Uterus (tissue), 4 donors: ENCODE results near the gene CCL17. TPM values are rescaled to one million over a fixed set of nuclear protein-coding genes. Genes with fewer than 3 reads are reported as not detected.

ENCODE experiments used
- DNase-seq, 2 donors: peaks; one replicate each; pipeline ENCODE4 v3.0.0-alpha.2; 2019 to 2020
- H3K27ac ChIP-seq, 2 donors: fragments of 200-600 bp; sonication (generic); 1 replicate in 1 of 2; 2 replicates in 1 of 2; pipeline ENCODE4 v1.5.1; 2016 to 2018
- H3K27me3 ChIP-seq, 2 donors: fragments of 200-600 bp; sonication (generic); one replicate each; pipeline ENCODE4 v1.5.1; 2018 to 2019; ENCODE audit warnings: control low read depth in 1 of 2
- H3K36me3 ChIP-seq, 2 donors: fragments of 200-600 bp; sonication (generic); one replicate each; pipeline ENCODE4 v1.5.1; 2019; ENCODE audit warnings: control low read depth in 1 of 2
- H3K4me1 ChIP-seq, 2 donors: fragments of 200-600 bp; sonication (generic); one replicate each; pipeline ENCODE4 v1.5.1; 2018 to 2019; ENCODE audit warnings: control low read depth in 1 of 2
- H3K4me3 ChIP-seq, 2 donors: fragments of 200-600 bp; sonication (generic); 1 replicate in 1 of 2; 2 replicates in 1 of 2; pipeline ENCODE4 v1.5.1; 2018 to 2019; ENCODE audit warnings: mild to moderate bottlenecking in 1 of 2
- H3K9me3 ChIP-seq, 2 donors: fragments of 200-600 bp; sonication (generic); one replicate each; pipeline ENCODE4 v1.5.1; 2019; ENCODE audit warnings: control low read depth in 1 of 2
- CTCF ChIP-seq, 4 experiments: fragments of 200-600 bp in 2 of 4; fragments of 450-650 bp in 2 of 4; sonication (generic) in 2 of 4; IDR thresholded peaks; one replicate each; pipeline ENCODE4 v1.5.1; 2016 to 2019; ENCODE audit warnings: antibody characterized with exemption in 4 of 4, mild to moderate bottlenecking in 2 of 4, moderate library complexity in 1 of 4
- POLR2A ChIP-seq, 2 donors: fragments of 450-650 bp; IDR thresholded peaks; one replicate each; pipeline ENCODE4 v1.6.1; 2016; ENCODE audit warnings: antibody characterized with exemption in 2 of 2, mild to moderate bottlenecking in 1 of 2, moderate library complexity in 1 of 2
- intact Hi-C: fragments of 100-400 bp; cut with DNase I; formaldehyde crosslinking; loops from one replicate; pipeline ENCODE4 v1.15.1; 2023; ENCODE audit warnings: low total_unique reads
- total RNA-seq, 4 donors: library from RNA; depleted of rRNA in 3 of 4; stranded (reverse); fragments of >200 nt in 3 of 4; gene quantifications; one replicate each; pipeline versions ENCODE4 v1.1.0 to v1.2.4, GENCODE V29; 2014 to 2023
- donor health status: DM: yes; HTN: yes; CAD: no.

The CCL17 gene
- total RNA-seq, 4 donors from 2014 or later, result not detected

GRCh38 chr16:57358527-57359095 lies 46.0 kb upstream of the CCL17 start, which contains the start of gene CCL22:
Gene CCL22 (plus strand): TSS chr16:57358783. CDS start chr16:57358817, 34 bp downstream.
- DNase-seq, result no peak
- Histone ChIP-seq H3K4me1 (no peaks in the 10 kb centered on the region), H3K4me3 (no peak within 1 kb of the TSS), H3K36me3 (no peaks in the 10 kb centered on the region), H3K9me3 (no peaks in the 10 kb centered on the region), H3K27me3 (no peaks in the 10 kb centered on the region), H3K27ac (no peak within 1 kb of the TSS)
- intact Hi-C loops, result no loop called here
- TF ChIP-seq CTCF (IDR thresholded peaks at IDR 0.05) (no peak), POLR2A (IDR thresholded peaks at IDR 0.05) (no peak)

- H3K9me3 ChIP-seq, result no peaks in the 10 kb centered on the region
- H3K27ac ChIP-seq, result no peak overlapping the region
- no peaks in the 10 kb centered on the region for H3K27me3 ChIP-seq
- H3K4me3 ChIP-seq, result no peak overlapping the region
- H3K36me3 ChIP-seq, result no peaks in the 10 kb centered on the region
- H3K4me1 ChIP-seq, result no peaks in the 10 kb centered on the region
- intact Hi-C loops, result no loop called here
- TF ChIP-seq POLR2A (IDR thresholded peaks at IDR 0.05) (no peak), CTCF (IDR thresholded peaks at IDR 0.05) (no peak)
- DNase-seq, result no peak
Observed at GRCh38 chr16:57360321-57360935, 44.1 kb upstream of the CCL17 start.

DNA sequence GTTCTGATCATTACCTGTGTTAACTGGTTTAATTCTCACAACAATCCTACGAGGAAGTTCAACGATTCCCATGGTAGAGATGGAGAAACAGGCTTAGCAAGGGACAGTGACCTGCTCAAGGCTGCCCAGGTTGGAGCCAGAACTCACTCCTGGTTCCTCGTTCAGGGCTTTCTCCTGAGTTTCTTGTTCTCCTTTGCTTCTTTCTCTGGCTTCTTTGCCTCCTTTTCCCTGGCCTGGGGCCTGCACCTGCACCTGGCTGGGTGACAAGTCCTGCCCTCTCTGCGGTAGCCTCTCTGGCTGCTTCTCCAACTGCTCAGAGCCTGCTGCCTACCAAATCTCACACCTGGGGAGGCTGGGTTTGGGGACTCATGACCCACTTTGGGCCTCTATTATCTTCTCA lies 43.2 kb upstream of the CCL17 start:
- no peak overlapping the region for H3K4me3 ChIP-seq
- no peaks in the 10 kb centered on the region for H3K36me3 ChIP-seq
- H3K27ac ChIP-seq, result no peak overlapping the region
- no peak for TF ChIP-seq CTCF (IDR thresholded peaks at IDR 0.05)
- TF ChIP-seq POLR2A (IDR thresholded peaks at IDR 0.05), result no peak
- DNase-seq, result no peak
- H3K4me1 ChIP-seq, result no peaks in the 10 kb centered on the region
- H3K9me3 ChIP-seq, result no peaks in the 10 kb centered on the region
- intact Hi-C loops, result no loop called here
- H3K27me3 ChIP-seq, result no peaks in the 10 kb centered on the region

GRCh38 chr16:57364143-57364542 lies 40.4 kb upstream of the CCL17 start:
- Histone ChIP-seq H3K4me1 (no peaks in the 10 kb centered on the region), H3K4me3 (no peak overlapping the region), H3K36me3 (no peaks in the 10 kb centered on the region), H3K27me3 (no peaks in the 10 kb centered on the region), H3K27ac (no peak overlapping the region), H3K9me3 (no peaks in the 10 kb centered on the region)
- DNase-seq, result no peak
- intact Hi-C loops, result no loop called here
- TF ChIP-seq POLR2A (IDR thresholded peaks at IDR 0.05), result no peak
- no peak for TF ChIP-seq CTCF (IDR thresholded peaks at IDR 0.05)

GRCh38 chr16:57366544-57367040 lies 38.0 kb upstream of the CCL17 start:
- no peak for TF ChIP-seq POLR2A (IDR thresholded peaks at IDR 0.05)
- TF ChIP-seq CTCF (IDR thresholded peaks at IDR 0.05), result no peak
- no peaks in the 10 kb centered on the region for H3K36me3 ChIP-seq
- intact Hi-C loops, result no loop called here
- H3K27ac ChIP-seq, result no peak overlapping the region
- no peak for DNase-seq
- no peak overlapping the region for H3K4me3 ChIP-seq
- H3K27me3 ChIP-seq, result no peaks in the 10 kb centered on the region
- H3K4me1 ChIP-seq, result no peaks in the 10 kb centered on the region
- no peaks in the 10 kb centered on the region for H3K9me3 ChIP-seq
